Suppressor macrophage (primary cell): ENCODE results near the gene DLG2.
"Not testable (repeated sequence)": the region's sequence is repeated elsewhere in the genome, so short reads cannot be mapped to it uniquely, and the experiment has no call there.

Experiments used
- DNase-seq, 4 experiments: peaks; one replicate each; pipeline ENCODE4 v3.0.0-alpha.2; 2020 to 2022

Gene DLG2

GRCh38 chr11:84825106-84825660 lies 802.0 kb downstream of the DLG2 start:
- DNase-seq = no peak

GRCh38 chr11:84824624-84825023 lies 802.5 kb downstream of the DLG2 start:
- DNase-seq = peak in 1 of 4 experiments; percentile 1

- DNase-seq = no peak
These were observed 807.6 kb downstream of the DLG2 start for GRCh38 chr11:84819537-84819936.

GRCh38 chr11:84819128-84819527 lies 808.0 kb downstream of the DLG2 start:
- no peak for DNase-seq

- DNase-seq = no peak
These were observed 809.1 kb downstream of the DLG2 start for GRCh38 chr11:84817998-84818397.

GRCh38 chr11:84812471-84812969 lies 814.6 kb downstream of the DLG2 start:
- no peak for DNase-seq

GRCh38 chr11:84806354-84806753 lies 820.8 kb downstream of the DLG2 start:
- no peak for DNase-seq

GRCh38 chr11:84804041-84804440 lies 823.1 kb downstream of the DLG2 start:
- no peak for DNase-seq

GRCh38 chr11:84800755-84801346 lies 826.3 kb downstream of the DLG2 start:
- no peak for DNase-seq

- DNase-seq = no peak
These were observed 828.0 kb downstream of the DLG2 start for GRCh38 chr11:84799112-84799511.

GRCh38 chr11:84795698-84796097 lies 831.4 kb downstream of the DLG2 start:
- DNase-seq = no peak

GRCh38 chr11:84794663-84795443 lies 832.3 kb downstream of the DLG2 start:
- DNase-seq = no peak

GRCh38 chr11:84793318-84793717 lies 833.8 kb downstream of the DLG2 start:
- no peak for DNase-seq

- no peak for DNase-seq
These were observed 836.2 kb downstream of the DLG2 start for GRCh38 chr11:84790849-84791427.

GRCh38 chr11:84788220-84788619 lies 838.9 kb downstream of the DLG2 start:
- no peak for DNase-seq

GRCh38 chr11:84784158-84784557 lies 843.0 kb downstream of the DLG2 start:
- not testable (repeated sequence) for DNase-seq

- peak in 1 of 4 experiments; percentile 8 for DNase-seq
These were observed 846.4 kb downstream of the DLG2 start for GRCh38 chr11:84780689-84781293.

GRCh38 chr11:84775503-84775902 lies 851.6 kb downstream of the DLG2 start:
- DNase-seq = no peak

- DNase-seq = no peak
These were observed 863.2 kb downstream of the DLG2 start for GRCh38 chr11:84763931-84764330.

GRCh38 chr11:84757711-84758110 lies 869.4 kb downstream of the DLG2 start:
- no peak for DNase-seq

- DNase-seq = no peak
These were observed 875.8 kb downstream of the DLG2 start for GRCh38 chr11:84751371-84751770.

GRCh38 chr11:84747871-84748270 lies 879.3 kb downstream of the DLG2 start:
- DNase-seq = no peak

- no peak for DNase-seq
These were observed 887.1 kb downstream of the DLG2 start for GRCh38 chr11:84740050-84740449.
